Muscle of arm (tissue), 14 donors: ENCODE data around the gene TPTE. TPM values are rescaled to one million over a fixed set of nuclear protein-coding genes. Genes with fewer than 3 reads are reported as not detected.
"Not testable (repeated sequence)": the region's sequence is repeated elsewhere in the genome, so short reads cannot be mapped to it uniquely, and the experiment has no call there.

Experiments used
- DNase-seq: peaks from one replicate; pipeline ENCODE4 v3.0.0-alpha.2; 2013
- long read RNA-seq, 11 donors: transcript quantifications; one replicate each; lab custom pipeline, GENCODE V29; 2026
- polyA plus RNA-seq, 12 donors: library from polyadenylated mRNA; unstranded; fragments of 120-200 nt; gene quantifications; one replicate each; pipeline ENCODE4 v1.2.1, GENCODE V29; 2013; ENCODE audit not compliant: insufficient read length in 12 of 12

The TPTE gene
- polyA plus RNA-seq, result not detected
- long read RNA-seq, donor 1, result 0 reads
- long read RNA-seq, donor 2, result 0 reads
- long read RNA-seq, donor 3, result 0 reads
- long read RNA-seq, donor 4, result 0 reads
- long read RNA-seq, donor 5, result 0 reads
- long read RNA-seq, donor 6, result 0 reads
- long read RNA-seq, donor 7, result 0 reads
- long read RNA-seq, donor 8, result 0 reads
- long read RNA-seq, donor 9, result 0 reads
- long read RNA-seq, donor 10, result 0 reads
- long read RNA-seq, donor 11, result 0 reads

- no peak for DNase-seq
Measured at GRCh38 chr21:10521091-10521598, at the start of gene TPTE. TSS of gene TPTE (plus strand) at chr21:10521583. CDS start at chr21:10538724, 17,141 bp downstream.

GRCh38 chr21:10471999-10472398 is 49.4 kb upstream of the TPTE start:
- not testable (repeated sequence) for DNase-seq

GRCh38 chr21:10477794-10478193 is 43.6 kb upstream of the TPTE start:
- not testable (repeated sequence) for DNase-seq

GRCh38 chr21:10479875-10480274 is 41.5 kb upstream of the TPTE start:
- not testable (repeated sequence) for DNase-seq

- DNase-seq, result not testable (repeated sequence)
Measured at GRCh38 chr21:10484864-10485263, 36.5 kb upstream of the TPTE start.

GRCh38 chr21:10490453-10490852 is 30.9 kb upstream of the TPTE start:
- not testable (repeated sequence) for DNase-seq

GRCh38 chr21:10511116-10511515 is 10.3 kb upstream of the TPTE start:
- DNase-seq, result no peak

GRCh38 chr21:10516889-10517288 is 4.5 kb upstream of the TPTE start:
- DNase-seq, result not testable (repeated sequence)

GRCh38 chr21:10517904-10518303 is 3.5 kb upstream of the TPTE start:
- DNase-seq, result not testable (repeated sequence)

GRCh38 chr21:10521835-10522500 is 585 bp downstream of the TPTE start:
- not testable (repeated sequence) for DNase-seq

- DNase-seq, result no peak
Measured at GRCh38 chr21:10539956-10540355, 18.6 kb downstream of the TPTE start.

GRCh38 chr21:10544376-10544775 is 23.0 kb downstream of the TPTE start:
- DNase-seq, result not testable (repeated sequence)

GRCh38 chr21:10547868-10548267 is 26.5 kb downstream of the TPTE start:
- not testable (repeated sequence) for DNase-seq

GRCh38 chr21:10548331-10548954 is 27.1 kb downstream of the TPTE start:
- DNase-seq, result not testable (repeated sequence)

GRCh38 chr21:10570803-10571202 is 49.4 kb downstream of the TPTE start:
- DNase-seq, result not testable (repeated sequence)

- not testable (repeated sequence) for DNase-seq
Measured at GRCh38 chr21:10574531-10575310, 53.3 kb downstream of the TPTE start.

GRCh38 chr21:10575311-10575667 is 53.9 kb downstream of the TPTE start:
- DNase-seq, result no peak

- not testable (repeated sequence) for DNase-seq
Measured at GRCh38 chr21:10578910-10579309, 57.5 kb downstream of the TPTE start.

- DNase-seq, result not testable (repeated sequence)
Measured at GRCh38 chr21:10589115-10589514, 67.7 kb downstream of the TPTE start.

GRCh38 chr21:10607074-10607473 is 85.7 kb downstream of the TPTE start:
- not testable (repeated sequence) for DNase-seq

GRCh38 chr21:10614285-10614684 is 92.9 kb downstream of the TPTE start:
- DNase-seq, result not testable (repeated sequence)

- DNase-seq, result not testable (repeated sequence)
Measured at GRCh38 chr21:10616061-10616460, 94.7 kb downstream of the TPTE start.
